Brain microvascular endothelial cell (primary cell): Measurements from ENCODE around the gene SMAP2.
A peak's percentile ranks its signal among the peaks of the same experiment; 100 is the strongest.

ENCODE experiments used
- DNase-seq: peaks from one replicate; pipeline ENCODE4 v3.0.0-alpha.2; 2020
- H3K27ac ChIP-seq: fragments of 250-450 bp; sonication (Bioruptor Pico); 2 replicates; pipeline ENCODE4 v1.5.1; 2020; ENCODE audit warnings: mild to moderate bottlenecking, moderate library complexity
- H3K27me3 ChIP-seq: fragments of 250-450 bp; sonication (Bioruptor Pico); replicated peaks from 2 replicates; pipeline ENCODE4 v1.5.1; 2020; ENCODE audit warnings: mild to moderate bottlenecking
- H3K36me3 ChIP-seq: fragments of 250-450 bp; sonication (Bioruptor Pico); replicated peaks from 2 replicates; pipeline ENCODE4 v1.5.1; 2020; ENCODE audit warnings: mild to moderate bottlenecking
- H3K4me3 ChIP-seq: 2 replicates; pipeline ENCODE4 v1.5.1; 2011; ENCODE audit warnings: low read depth, mild to moderate bottlenecking, control low read depth, low read length, moderate library complexity
- CTCF ChIP-seq: IDR thresholded peaks from 2 replicates; pipeline ENCODE4 v1.5.1; 2011; ENCODE audit warnings: low read depth, mild to moderate bottlenecking, moderate library complexity, low read length, control low read depth, inconsistent platforms; ENCODE audit errors: missing control alignments
- in situ Hi-C: cut with HindIII; loops from 2 replicates; pipeline ENCODE4 v1.10.0; 2017; ENCODE audit warnings: low sequenced_read_pairs, low pct_ligation_motif_present

Gene SMAP2

GRCh38 chr1:40439247-40439646 is 65.7 kb downstream of the SMAP2 start:
- H3K36me3 ChIP-seq = no peaks in the 10 kb centered on the region
- no peak overlapping the region for H3K27ac ChIP-seq
- in situ Hi-C loops = no loop called here
- H3K27me3 ChIP-seq = no peaks in the 10 kb centered on the region
- no peak for TF ChIP-seq CTCF
- no peak for DNase-seq
- H3K4me3 ChIP-seq = no peak overlapping the region

- in situ Hi-C loops = no loop called here
- TF ChIP-seq CTCF = peak; percentile 3
Measured at GRCh38 chr1:40449684-40450494, 76.4 kb downstream of the SMAP2 start, which contains the start of gene ZFP69B. ZFP69B (plus strand) TSS chr1:40450476; CDS start chr1:40450962, 486 bp downstream.

GRCh38 chr1:40450495-40451237 is 77.1 kb downstream of the SMAP2 start:
- in situ Hi-C loops = no loop called here
- no peaks in the 10 kb centered on the region for H3K27me3 ChIP-seq
- TF ChIP-seq CTCF = no peak

More at GRCh38 chr1:40449684-40450494, 76.4 kb downstream of the SMAP2 start, which contains the start of gene ZFP69B:
- DNase-seq = peak; percentile 91
- peak within 1 kb of the TSS; percentile 92 for H3K27ac ChIP-seq
- H3K36me3 ChIP-seq = peaks cover under 1% of the 10 kb centered on the region
- peak within 1 kb of the TSS; percentile 70 for H3K4me3 ChIP-seq
- H3K27me3 ChIP-seq = no peaks in the 10 kb centered on the region

GRCh38 chr1:40451238-40451585 is 77.7 kb downstream of the SMAP2 start:
- peak overlapping the region; percentile 92 for H3K27ac ChIP-seq
- H3K36me3 ChIP-seq = peaks cover 2% of the 10 kb centered on the region
- in situ Hi-C loops = no loop called here
- no peak for DNase-seq
- no peak for TF ChIP-seq CTCF
- no peaks in the 10 kb centered on the region for H3K27me3 ChIP-seq
- peak overlapping the region; percentile 70 for H3K4me3 ChIP-seq

More at GRCh38 chr1:40450495-40451237, 77.1 kb downstream of the SMAP2 start:
- peaks cover 2% of the 10 kb centered on the region for H3K36me3 ChIP-seq
- peak overlapping the region; percentile 92 for H3K27ac ChIP-seq
- DNase-seq = peak; percentile 86
- peak overlapping the region; percentile 70 for H3K4me3 ChIP-seq

GRCh38 chr1:40454873-40455272 is 81.3 kb downstream of the SMAP2 start:
- in situ Hi-C loops = no loop called here
- TF ChIP-seq CTCF = no peak

More at GRCh38 chr1:40454873-40455272, 81.3 kb downstream of the SMAP2 start:
- no peak overlapping the region for H3K4me3 ChIP-seq
- H3K36me3 ChIP-seq = peaks cover 35% of the 10 kb centered on the region
- no peak overlapping the region for H3K27ac ChIP-seq
- no peaks in the 10 kb centered on the region for H3K27me3 ChIP-seq
- DNase-seq = no peak
